Measurements from ENCODE around the gene C2CD3.

Gene C2CD3

DNA sequence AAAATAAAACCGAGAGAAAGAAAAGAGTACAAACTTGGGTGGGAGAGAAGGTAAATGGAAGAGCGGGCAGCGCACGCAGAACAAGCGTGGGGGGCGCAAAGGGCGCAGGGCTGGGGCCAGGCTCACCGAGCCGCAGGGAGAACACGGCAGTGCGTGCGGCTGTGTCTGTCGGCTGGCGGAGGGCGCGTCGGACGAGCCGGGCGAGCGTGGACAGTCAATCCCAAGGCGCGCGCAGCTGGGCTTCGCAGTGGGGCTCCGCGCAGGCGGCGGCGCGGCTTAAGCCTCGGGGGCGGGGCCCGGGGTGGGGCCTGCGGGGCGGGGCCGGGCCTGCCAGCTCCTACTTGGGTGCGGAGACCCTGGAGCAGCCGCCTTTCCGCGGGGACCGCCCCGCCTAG, 188.2 kb downstream of the C2CD3 start, which contains the start of gene UCP2:
Gene UCP2 (minus strand): TSS at position 249 of the 395 bp plus-strand sequence. CDS start 4,465 bp downstream, outside the sequence.
- DNase-seq (ENCODE audit: low read depth in 2 of 2), result peak; percentile 49 to 79

DNA sequence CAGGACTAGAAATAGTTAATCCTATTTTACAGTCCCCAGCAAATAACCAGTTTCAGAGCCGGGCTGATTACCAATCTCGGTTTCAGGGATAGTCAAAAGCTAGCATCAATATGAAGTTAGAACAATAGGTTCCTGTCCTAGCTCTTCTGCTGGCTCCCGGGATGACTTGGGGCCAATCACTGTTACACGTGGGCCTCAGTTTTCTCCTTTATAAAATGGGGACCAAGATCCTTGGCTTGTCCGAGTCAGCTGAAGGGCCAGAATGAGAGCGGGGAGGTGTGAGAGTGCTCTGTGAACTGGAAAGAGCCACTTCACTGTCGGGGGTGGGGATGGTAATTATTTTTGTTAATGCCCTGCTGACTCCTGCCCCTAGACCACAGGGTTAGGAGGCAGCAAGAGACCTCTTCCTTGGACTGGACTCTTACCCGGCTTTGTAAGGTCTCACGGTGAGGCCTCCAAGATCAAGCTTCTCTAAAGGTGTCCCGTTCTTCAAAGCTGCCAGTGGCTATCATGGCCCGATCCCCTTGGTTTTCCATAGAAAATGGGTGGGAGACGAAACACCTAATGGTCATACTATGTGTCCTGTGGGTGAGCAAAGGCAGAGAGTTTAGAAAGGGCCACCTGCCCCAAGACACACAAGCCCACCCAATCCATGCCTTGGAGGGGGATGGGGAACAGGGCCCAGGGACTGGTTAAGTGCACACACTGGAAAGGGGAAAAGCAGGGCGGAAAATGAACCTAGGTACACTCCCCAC, 189.6 kb downstream of the C2CD3 start:
- DNase-seq (ENCODE audit: low read depth in 2 of 2), result no peak

DNA sequence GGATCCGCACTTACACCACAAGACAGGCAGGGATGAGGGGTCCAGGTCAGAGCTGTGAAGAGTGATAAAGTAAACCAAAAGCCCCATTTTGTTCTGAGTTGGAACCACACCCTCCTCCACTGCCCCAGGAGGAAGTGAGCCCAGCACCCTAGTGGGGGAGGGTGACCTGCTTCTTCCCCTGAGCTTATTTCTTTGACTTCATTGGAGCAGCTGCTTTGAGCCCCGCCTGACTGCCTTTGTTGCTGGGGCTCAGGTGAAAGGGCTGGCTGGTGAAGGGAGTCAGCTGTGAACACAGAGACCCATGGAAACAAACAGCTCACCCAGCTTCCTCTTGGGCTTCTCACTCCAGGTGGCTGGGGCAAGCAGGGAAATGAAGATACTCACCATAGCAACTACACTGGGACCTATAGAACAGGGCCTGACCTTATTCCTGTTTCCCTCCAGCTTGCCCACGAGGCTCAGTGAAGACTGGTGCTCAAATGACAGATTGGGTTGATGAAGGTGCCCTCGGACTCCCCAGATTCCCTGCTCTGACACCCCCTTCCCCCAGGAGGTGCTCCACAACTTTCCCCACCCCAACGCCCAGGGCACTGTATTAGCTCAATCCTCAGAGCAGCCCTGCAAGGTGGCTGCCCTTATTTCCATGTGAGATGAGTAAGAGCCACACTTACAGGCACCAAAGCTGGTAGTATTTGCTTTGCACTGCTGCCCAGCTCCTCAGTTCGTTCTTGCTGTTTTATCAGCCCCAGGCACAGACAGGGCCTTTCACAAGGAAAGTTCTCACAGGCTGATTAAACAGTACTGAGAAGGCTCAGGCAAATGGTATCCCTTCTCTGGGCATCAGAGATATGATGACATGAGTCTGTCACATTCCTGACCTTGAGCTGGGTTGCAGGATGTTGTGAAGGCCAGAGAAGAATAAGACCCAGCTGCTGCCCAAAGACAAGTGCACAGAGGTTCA, 190.5 kb downstream of the C2CD3 start:
- peak; percentile 58 to 63 for DNase-seq (ENCODE audit: low read depth in 2 of 2)

DNA sequence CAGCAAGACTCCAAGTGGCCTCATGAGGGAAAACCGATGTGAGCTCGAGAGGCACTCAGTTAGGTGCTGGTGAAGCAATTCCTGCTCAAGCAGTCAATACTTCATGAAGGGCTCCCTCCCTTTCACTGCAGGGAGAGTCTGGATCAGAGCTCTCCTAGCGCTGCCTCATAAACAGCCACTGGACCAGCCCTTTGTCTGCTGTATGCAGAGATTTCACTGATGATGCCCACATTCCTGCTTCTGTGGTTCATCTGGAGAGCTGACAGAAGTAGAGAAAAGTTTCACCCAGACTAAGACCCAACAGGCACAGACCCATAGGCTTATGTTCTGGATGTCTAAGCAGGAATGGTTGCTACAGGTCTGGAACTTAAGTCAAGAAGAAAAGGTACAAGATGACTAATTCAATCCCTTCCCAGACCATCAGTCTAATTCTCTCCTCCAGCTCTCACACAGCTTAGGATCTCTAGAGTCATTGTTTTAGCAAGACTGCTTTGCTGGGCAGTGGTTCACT, 192.2 kb downstream of the C2CD3 start:
- DNase-seq (ENCODE audit: low read depth in 2 of 2), result no peak

DNA sequence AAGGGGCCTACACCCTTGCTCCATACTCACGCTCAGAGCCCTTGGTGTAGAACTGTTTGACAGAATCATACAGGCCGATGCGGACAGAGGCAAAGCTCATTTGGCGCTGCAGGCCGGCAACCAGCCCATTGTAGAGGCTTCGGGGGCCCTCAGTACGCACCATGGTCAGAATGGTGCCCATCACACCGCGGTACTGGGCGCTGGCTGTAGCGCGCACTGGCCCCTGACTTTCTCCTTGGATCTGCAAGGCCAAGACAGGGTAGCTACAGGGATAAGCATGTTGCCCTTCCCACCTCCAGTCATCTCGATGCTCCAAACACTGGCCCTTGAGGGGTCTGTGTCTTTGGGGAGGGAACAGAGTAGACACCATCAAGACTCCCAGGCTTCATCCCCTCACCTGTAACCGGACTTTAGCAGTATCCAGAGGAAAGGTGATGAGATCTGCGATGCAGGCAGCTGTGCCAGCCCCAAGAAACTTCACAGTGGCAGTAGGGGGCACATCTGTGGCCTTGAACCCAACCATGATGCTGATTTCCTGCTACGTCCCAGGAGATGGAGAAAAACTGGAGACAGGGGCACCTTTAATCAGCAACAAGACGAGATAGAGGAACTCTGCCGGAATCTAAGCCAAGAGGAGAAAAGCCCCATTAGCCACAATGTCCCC, 192.8 kb downstream of the C2CD3 start:
- DNase-seq (ENCODE audit: low read depth in 2 of 2), result no peak

DNA sequence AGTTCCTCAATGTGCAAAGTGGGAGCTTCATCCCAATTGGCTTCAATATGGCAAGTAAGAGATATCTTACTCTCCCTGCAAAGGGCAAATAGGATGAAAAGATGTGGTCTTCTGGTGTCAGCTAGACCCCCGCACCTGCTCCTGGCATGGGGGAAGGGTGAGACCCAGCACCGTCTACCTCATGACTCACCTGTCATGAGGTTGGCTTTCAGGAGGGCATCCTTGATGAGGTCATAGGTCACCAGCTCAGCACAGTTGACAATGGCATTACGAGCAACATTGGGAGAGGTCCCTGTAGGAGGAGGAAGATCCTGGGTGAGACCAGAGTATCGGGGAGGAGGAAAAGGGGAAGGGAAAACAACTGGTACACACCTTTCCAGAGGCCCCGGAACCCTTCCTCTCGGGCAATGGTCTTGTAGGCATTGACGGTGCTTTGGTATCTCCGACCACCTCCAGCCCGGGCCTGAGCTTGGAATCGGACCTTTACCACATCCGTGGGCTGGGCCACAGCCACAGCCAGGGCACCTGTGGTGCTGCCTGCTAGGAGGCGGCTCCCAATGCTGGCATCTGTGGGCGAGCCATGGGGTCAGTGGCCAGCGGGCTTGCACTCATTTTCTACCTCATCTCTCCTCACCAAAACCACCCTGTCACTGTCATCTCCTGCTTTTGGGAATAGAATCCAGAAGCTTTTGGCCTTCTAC, 194.2 kb downstream of the C2CD3 start:
- no peak for DNase-seq (ENCODE audit: low read depth in 2 of 2)

DNA sequence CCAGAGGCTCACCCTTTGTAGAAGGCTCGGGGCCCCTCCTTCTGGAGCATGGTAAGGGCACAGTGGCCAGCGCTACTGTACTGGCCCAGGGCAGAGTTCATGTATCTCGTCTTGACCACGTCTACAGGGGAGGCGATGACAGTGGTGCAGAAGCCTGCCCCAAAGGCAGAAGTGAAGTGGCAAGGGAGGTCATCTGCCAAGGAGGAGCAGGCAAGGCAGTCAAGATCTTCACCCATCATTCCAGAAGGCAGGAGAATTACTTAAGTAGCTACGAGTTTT, 195.4 kb downstream of the C2CD3 start:
- DNase-seq (ENCODE audit: low read depth in 2 of 2), result no peak

DNA sequence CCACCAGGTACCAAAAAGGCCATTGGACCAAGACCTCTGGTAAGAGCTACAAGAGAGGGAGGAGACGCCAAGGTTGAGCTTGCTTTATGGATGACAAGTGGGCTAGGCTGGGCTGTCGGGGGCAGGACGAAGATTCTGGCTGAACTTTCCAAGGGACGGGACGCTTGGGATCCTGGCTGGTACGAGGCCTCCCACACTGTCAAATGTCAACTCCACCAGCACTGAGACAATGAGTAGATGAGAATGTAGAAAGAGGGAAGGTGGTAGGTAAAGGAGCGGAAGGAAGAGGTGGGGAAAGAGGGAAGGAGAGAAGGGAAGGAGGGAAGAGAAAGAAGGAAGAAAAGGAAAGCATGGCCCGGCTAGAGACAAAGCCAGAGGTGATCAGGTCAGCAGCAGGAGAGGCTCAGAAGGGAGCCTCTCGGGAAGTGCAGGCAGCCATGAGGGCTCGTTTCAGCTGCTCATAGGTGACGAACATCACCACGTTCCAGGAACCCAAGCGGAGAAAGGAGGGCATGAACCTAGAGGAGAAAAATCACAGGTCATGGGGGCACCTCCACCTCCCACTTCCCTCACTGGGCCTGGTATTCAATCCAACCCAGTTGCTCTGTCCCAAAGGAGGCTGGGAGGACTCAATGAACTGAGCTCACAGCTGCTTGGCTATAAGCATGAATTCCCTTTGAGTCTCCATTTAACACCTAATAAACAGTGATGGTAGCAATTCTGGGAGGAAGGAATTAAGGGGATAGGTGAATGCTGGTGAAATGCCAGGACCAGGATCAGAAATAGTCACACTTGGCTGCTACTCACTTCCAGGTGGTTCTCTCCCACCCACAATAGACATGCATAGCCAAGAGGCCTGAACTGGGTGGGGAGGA, 196.0 kb downstream of the C2CD3 start:
- no peak for DNase-seq (ENCODE audit: low read depth in 2 of 2)

DNA sequence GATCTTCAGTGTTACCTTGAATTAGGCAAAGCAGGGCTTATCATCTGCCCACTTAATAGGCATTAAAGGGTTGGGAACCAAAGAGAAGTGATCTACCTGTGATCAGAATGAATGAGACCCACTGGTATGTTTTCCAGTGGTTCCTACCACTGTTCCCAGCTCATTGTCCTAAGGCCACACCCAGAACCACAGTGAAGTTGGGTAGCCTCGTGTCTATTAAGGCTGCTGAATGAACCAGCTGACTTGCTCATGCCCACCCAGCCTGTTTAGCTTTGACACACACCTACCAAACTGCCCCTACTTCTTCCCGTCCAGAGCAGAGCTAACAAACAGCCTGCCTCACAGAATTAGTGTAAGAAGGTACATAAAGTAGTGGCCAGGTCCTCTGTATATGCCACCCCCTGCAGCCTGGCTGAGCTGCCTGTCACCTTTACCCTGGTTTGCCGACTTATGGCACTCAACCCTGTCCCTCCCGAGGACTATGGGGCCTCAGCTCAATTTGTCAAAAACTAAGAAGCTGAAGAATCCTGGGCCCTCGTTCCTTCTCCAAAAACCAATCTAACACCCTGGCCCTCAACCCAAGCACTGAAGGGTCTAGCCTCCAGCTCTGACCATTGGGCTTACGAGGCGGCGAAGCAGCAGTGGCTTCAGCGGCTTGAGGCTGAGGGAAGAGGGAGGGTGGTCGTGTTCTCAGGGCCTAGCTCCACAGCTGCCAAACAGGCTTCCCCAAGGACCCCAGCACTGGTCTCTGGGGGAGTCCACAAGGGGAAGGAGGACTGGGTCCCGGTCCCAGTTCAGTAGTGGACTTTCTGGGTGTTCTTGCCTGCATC, 198.0 kb downstream of the C2CD3 start:
- no peak for DNase-seq (ENCODE audit: low read depth in 2 of 2)

DNA sequence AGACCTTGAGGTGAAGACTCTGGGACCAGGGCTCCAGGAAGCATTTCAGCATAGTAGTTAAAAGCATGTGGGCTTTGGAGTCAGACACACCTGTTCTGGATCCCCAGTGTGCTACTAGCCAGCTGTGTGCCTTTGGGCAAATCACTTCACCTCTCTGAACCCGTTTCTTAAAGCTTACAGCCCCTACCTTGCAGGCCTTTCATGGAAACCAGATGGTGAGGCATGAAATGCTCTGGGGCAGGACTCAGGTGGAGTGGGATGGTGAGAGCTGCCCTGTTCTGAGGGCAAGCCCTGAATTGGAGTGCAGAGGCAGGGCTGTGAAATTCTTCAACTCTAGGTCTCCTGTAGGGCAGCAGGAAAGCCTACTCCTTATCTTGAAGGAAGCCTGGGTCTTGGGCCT, 198.6 kb downstream of the C2CD3 start:
- no peak for DNase-seq (ENCODE audit: low read depth in 2 of 2)

DNA sequence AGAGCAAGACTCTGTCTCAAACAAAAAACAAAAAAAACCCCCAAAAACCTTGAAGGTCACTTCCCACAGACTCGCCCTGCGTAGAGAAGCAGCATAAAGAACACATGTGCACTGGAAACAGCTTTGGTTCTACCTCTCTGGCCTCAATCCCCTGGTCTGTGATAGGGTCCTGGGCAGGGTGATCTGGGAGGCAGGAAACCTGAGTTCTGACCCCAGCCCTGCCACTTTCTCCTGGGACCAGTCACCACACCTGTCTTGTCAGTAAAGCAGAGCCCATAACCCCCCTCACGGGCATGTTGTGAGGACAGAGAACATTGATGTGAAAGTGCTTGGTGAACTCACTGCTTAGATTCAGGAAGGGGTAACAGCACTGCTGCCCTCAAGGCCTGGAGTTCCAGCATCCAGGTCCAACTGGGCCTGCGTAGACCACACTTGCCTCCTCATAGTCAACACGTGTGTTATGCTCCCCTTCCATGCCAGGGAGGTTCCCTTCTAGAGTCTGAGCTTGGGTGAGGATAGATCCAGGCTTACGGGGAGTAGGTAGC, 199.6 kb downstream of the C2CD3 start:
- no peak for DNase-seq (ENCODE audit: low read depth in 2 of 2)

DNA sequence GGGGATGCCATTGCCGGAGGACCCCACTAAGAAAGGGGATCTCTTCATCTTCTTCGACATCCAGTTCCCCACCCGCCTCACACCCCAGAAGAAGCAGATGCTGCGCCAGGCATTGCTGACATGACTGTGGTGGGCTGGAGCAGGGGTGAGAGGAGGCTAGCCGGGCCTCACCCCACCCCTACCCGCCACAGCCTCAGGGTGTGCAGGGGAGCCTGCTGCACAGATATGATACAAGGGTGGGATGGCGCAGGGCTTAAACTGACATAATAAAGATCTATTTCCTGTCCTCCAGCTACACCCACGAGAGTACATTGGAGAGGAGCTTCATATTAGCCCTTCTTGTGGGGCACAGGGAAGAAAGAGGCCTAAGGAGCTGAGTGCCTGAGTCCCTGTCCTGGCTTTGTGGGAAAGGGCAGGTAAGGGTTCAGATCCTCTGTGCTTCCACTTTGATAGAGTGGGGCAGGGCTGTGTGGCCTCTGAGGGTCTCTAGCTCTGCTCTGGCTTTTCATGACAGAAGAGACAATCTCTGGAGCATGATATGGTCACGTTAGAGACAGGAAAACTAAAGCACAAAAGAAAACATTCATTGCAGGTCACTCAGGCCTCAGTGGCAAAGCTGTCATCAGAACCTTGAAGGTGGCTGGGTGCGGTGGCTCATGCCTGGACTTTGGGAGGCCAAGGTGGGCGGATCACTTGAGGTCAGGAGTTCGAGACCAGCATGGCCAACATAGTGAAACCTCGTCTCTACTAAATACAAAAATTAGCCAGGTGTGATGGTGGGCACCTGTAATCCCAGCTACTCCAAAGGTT, 200.6 kb downstream of the C2CD3 start:
- no peak for DNase-seq (ENCODE audit: low read depth in 2 of 2)

DNA sequence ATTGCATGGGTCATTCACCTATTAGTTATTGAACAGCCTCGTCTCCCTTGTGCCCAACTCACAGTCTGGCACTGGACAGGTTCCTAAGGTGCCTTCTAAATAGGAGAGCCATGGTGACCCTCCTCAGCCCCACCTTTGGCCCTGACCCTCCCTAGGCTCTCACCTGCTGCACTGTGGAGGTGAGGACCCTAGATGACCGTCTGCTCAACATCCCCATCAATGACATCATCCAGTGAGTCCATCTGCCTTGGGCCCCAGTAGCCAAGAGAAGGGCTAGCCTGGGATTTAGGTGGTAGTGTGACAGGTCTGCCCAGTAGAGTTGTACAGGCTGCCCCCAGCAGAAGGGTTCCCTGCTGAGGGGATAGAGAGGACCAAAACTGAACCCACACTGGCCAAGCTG, 201.7 kb downstream of the C2CD3 start:
- DNase-seq (ENCODE audit: low read depth in 2 of 2), result no peak

DNA sequence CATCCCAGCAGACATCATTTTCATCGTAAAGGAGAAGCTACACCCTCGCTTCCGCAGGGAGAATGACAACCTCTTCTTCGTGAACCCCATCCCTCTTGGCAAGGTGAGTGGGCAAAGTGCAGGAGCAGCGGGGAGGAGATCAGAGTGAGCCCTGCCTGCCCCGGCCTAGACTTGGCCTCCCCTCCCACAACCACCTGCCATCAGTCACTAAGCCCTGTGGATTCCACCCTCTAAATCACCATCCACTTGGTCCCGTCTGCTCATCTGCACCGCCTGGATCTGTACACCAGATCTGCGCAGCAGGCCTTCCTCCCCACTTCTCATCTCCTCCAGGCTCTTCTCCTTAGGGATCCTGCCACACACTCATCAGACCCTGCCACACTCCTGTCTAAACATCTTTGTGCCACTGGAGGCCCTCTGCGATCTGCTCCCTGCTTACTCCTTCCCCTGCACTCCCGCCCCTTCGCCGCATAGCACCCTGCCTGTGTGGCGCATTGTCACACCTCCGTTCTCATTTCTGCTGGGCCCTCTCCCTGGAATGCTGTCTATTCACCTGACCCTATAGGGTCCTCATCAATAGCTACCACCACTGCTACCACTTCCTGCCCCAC, 202.3 kb downstream of the C2CD3 start:
- DNase-seq (ENCODE audit: low read depth in 2 of 2), result no peak

DNA sequence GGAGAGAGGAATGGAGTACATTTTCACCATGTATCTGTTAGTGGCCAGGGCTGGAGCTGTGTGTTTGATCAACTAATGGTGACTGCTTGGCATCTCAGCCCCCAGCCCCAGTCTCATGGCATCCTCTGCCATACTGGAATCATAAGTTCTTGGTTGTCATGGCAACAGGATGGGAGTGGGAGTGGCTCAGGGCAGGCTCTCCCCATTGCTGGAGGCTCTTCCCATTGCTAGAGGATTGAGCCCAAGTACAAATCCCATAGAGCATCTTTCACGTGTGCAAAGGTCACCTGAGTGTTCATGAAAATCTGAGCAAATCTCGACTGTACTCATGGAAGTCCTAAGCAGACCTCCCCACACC, 205.1 kb downstream of the C2CD3 start:
- no peak for DNase-seq (ENCODE audit: low read depth in 2 of 2)

DNA sequence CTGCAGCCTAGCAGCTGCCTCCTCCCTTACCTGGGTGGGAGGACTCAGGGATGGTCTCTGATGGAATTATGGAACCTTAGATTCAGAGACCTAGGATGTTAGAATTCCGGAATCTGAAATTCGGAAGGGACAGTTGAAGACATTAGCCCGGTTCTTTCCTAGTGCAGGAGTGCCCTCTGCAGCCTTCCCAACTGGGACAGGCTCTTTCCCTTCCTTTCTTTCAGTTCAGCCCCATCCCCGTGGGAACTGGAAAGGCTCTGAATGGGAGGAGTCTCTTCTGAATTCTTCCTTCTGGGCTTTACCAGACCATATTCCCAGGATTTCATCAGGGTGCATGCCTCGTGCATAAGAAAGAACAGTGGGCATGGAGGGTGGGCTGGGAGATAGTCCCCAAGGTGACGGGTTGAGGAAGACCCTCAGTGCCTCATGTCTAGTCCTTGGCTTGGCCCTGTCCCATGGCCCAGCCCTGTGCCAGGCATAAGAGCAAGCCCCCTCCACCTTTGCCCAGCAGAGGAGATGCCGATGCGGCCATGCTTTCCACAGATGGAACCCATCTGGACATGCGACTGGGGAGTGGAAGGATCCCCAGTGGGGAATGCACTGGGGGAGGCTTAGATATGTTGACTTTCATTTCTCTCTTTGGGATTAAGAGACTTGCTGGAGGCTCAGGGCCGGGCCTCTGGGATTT, 205.6 kb downstream of the C2CD3 start:
- no peak for DNase-seq (ENCODE audit: low read depth in 2 of 2)

DNA sequence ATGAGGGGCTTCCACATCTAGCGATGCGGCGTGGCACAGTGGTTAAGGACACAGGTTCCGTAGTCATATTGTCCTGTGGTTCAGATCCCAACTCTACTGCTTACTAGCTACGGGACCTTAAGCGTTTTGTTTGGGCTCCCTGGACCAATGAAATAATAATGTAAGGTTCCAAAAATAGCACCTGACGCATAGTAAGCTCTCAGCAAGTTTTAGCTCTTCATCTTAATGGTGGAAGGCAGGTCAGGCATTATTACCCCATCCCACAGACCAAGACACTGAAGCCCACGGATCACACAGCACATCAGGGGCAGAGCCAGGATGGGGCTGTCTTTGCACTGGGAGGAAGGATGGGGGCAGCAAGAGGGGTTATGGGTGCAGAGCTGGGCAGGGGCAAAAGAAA, 206.9 kb downstream of the C2CD3 start:
- no peak for DNase-seq (ENCODE audit: low read depth in 2 of 2)
